Ascending aorta (tissue), 2 donors: ENCODE data around the gene MTIF3. TPM values are rescaled to one million over a fixed set of nuclear protein-coding genes. Genes with fewer than 3 reads are reported as not detected.

Source experiments
- DNase-seq, 2 donors: peaks; one replicate each; pipeline ENCODE4 v3.0.0-alpha.2; 2019; ENCODE audit warnings: low spot score in 2 of 2
- H3K27ac ChIP-seq, 2 donors: fragments of 200-600 bp; sonication (generic); one replicate each; pipeline ENCODE4 v1.5.1; 2016 to 2017; ENCODE audit warnings: mild to moderate bottlenecking in 1 of 2
- H3K27me3 ChIP-seq: fragments of 200-600 bp; sonication (generic); one replicate; pipeline ENCODE4 v1.5.1; 2017
- H3K36me3 ChIP-seq, 2 donors: fragments of 200-600 bp; sonication (generic); one replicate each; pipeline ENCODE4 v1.5.1; 2016
- H3K4me1 ChIP-seq, 2 donors: fragments of 200-600 bp; sonication (generic); one replicate each; pipeline ENCODE4 v1.5.1; 2016 to 2017; ENCODE audit warnings: mild to moderate bottlenecking in 1 of 2
- H3K4me3 ChIP-seq, 2 donors: fragments of 200-600 bp; sonication (generic); one replicate each; pipeline ENCODE4 v1.5.1; 2016 to 2017; ENCODE audit warnings: mild to moderate bottlenecking in 1 of 2
- H3K9me3 ChIP-seq, 2 donors: fragments of 200-600 bp; sonication (generic); one replicate each; pipeline ENCODE4 v1.5.1; 2016
- intact Hi-C: fragments of 100-400 bp; cut with DNase I; formaldehyde crosslinking; loops from one replicate; pipeline ENCODE4 v1.15.1; 2023
- total RNA-seq: library from RNA; depleted of rRNA; stranded (reverse); fragments of >200 nt; gene quantifications from one replicate; pipeline ENCODE4 v1.1.0, GENCODE V29; 2016
- TF ChIP-seq, protein P1 (sequence below), 3 experiments: fragments of 200-600 bp in 2 of 3; fragments of 450-650 bp in 1 of 3; sonication (generic) in 2 of 3; IDR thresholded peaks; one replicate each; pipeline ENCODE4 v1.5.1; 2016 to 2019; ENCODE audit warnings: antibody characterized with exemption in 3 of 3, mild to moderate bottlenecking in 1 of 3, moderate library complexity in 1 of 3

The MTIF3 gene, protein sequence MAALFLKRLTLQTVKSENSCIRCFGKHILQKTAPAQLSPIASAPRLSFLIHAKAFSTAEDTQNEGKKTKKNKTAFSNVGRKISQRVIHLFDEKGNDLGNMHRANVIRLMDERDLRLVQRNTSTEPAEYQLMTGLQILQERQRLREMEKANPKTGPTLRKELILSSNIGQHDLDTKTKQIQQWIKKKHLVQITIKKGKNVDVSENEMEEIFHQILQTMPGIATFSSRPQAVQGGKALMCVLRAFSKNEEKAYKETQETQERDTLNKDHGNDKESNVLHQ
- total RNA-seq = 23.6 TPM

DNA sequence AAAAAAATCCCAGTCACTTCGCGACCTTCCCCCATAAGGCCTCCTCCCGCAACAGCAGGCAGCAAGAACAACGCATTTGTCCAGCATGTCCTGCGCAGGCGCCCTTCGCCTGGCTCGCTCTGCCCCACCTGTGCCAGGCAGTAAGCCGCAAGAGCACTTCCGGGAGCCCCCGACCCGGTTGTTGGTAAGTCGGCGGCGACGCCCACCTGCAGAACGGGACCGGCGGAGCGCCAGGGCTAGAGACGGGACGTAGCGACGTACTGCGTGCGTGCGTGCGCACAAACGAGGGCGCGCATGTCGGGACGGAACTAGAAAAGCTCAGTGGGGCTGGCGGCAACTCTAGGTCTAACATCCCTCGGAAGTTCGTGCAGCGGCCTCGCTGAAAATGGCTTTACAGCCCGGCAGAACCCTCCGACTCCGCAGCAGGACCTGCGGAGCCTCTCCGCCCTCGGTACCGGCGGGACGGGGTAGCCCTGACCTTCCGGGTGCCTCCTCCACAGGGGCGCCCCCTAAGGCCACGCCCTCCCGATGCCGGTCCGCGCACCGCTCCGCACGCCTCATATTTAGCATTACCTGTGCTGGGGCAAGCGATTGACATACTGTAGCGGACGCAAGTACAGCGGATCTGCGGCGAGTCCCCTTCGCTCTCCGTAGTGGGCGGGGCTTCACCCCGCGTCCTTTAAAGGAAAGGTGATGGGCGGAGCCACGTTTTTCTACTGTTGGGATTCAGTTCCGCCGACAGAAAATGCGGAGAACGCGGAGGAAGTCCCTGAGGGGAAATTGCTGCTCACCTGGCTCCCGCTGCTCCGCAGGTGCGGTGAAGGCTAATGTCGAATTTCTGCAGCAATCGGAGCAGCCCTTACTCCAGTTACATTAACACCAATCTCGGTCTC is at the start of gene MTIF3:
TSS of gene MTIF3 (minus strand) at position 629 of the 893 bp plus-strand sequence. CDS start 10,116 bp downstream, outside the sequence.
- Histone ChIP-seq H3K36me3 (no peaks in the 10 kb centered on the region), H3K4me1 (peaks cover 3 to 15% of the 10 kb centered on the region in 2 donors), H3K27me3 (no peaks in the 10 kb centered on the region), H3K9me3 (no peaks in the 10 kb centered on the region), H3K4me3 (peak within 1 kb of the TSS; percentile 93 to 99), H3K27ac (peak within 1 kb of the TSS; percentile 96 to 97)
- intact Hi-C loops = loop anchor here (1.0 to 10.0 kb wide), 7 partner anchors 26 to 895 kb away; partner anchors contain the start of genes GTF3A, LNX2, RASL11A and WASF3
- peak; percentile 79 to 96 for DNase-seq
- TF ChIP-seq, protein P1, sequence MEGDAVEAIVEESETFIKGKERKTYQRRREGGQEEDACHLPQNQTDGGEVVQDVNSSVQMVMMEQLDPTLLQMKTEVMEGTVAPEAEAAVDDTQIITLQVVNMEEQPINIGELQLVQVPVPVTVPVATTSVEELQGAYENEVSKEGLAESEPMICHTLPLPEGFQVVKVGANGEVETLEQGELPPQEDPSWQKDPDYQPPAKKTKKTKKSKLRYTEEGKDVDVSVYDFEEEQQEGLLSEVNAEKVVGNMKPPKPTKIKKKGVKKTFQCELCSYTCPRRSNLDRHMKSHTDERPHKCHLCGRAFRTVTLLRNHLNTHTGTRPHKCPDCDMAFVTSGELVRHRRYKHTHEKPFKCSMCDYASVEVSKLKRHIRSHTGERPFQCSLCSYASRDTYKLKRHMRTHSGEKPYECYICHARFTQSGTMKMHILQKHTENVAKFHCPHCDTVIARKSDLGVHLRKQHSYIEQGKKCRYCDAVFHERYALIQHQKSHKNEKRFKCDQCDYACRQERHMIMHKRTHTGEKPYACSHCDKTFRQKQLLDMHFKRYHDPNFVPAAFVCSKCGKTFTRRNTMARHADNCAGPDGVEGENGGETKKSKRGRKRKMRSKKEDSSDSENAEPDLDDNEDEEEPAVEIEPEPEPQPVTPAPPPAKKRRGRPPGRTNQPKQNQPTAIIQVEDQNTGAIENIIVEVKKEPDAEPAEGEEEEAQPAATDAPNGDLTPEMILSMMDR (IDR thresholded peaks at IDR 0.05) = peak in 2 of 3 experiments; percentile 2 to 8

DNA sequence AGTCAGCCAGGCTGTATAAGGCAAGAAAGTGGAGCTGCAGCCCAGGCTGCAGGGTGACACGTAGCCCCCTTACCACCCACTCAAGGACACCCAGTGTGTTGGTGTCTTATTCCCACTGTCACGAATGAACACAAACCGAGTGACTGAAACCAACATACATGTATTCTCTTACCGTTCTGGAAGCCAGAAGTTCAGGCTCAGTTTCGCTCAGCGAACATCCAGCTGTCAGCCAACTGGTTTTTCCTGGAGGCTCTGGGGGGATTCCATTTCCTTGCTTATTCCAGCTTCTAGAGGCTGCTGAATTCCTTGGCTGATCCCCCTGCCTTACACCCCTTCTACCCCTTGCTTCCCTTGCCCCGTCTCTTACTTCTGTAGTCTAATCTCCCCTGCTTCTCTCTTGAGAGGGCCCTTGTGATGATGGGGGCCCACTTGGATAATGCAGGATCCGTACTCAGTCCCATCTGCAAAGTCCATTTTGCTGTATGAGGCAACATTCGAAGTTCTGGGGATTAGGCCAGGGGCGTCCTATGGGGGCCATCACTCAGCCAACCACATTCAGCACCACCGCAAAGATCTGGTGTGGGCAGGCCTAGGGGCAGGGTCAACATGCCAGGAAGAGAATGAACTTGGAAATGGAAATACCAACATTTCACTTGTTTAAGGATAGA is 47.3 kb upstream of the MTIF3 start:
- no peak overlapping the region for H3K27ac ChIP-seq
- intact Hi-C loops = no loop called here
- DNase-seq = no peak
- no peak overlapping the region for H3K4me3 ChIP-seq
- TF ChIP-seq, protein P1 (IDR thresholded peaks at IDR 0.05) = no peak
- no peaks in the 10 kb centered on the region for H3K27me3 ChIP-seq
- no peaks in the 10 kb centered on the region for H3K4me1 ChIP-seq
- no peaks in the 10 kb centered on the region for H3K36me3 ChIP-seq
- H3K9me3 ChIP-seq = no peaks in the 10 kb centered on the region

DNA sequence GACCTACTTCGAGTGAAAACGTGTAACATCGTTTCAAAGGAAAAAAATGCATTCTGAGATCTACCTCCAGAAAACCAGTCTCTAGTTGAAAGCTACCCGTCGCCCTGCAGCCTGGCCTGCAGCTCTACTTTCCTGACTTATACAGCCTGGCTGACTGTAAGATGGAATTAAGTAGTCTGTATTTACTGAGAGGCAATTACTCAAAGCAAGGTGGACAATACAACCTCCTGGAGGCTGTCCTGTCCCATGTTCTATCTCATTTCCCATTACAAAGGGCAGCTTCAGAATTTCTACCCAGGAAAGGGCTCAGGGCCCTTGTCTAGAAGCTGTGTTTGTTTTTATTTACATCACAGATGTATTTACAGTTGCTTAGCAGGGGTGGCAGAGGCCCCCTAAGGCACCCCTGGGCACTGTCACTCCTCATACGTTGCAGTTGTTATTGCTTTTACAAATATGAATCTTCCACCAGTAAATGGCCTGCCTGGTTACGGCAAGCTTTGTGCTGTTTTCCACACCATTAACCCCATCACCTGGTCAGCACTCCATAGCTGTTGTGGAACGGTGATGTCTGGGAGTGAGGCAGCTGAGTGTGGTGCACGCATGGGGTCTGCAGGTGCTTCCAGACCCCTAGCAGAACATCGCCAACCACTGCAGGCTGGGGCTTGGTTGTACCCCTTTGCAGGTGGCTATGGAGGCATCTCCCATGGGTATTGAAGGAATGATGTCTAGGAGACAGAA is 46.3 kb upstream of the MTIF3 start:
- H3K27me3 ChIP-seq = no peaks in the 10 kb centered on the region
- H3K36me3 ChIP-seq = no peaks in the 10 kb centered on the region
- no peak overlapping the region for H3K27ac ChIP-seq
- H3K4me1 ChIP-seq = no peaks in the 10 kb centered on the region
- no peak for DNase-seq
- intact Hi-C loops = no loop called here
- no peak overlapping the region for H3K4me3 ChIP-seq
- TF ChIP-seq, protein P1 (IDR thresholded peaks at IDR 0.05) = no peak
- H3K9me3 ChIP-seq = no peaks in the 10 kb centered on the region

DNA sequence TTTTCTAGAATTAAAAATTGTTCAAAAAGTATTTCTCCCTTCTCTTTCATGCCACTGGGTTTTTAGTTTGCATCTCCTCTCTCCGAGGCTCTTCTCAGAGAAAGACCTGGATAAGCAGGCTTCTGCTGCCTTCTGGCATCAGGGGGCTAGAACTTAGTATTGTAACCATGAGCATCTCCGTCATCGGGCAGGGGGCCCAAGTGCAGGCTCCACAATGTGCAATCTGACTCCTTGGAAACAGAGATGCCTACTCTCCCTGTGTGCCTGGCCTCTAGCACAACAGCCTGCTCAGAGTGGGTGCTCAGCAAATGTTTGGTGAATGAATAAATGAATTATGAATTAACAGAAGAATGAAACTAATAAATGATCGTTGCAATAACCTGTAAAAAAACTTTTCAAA is 45.6 kb upstream of the MTIF3 start:
- Histone ChIP-seq H3K9me3 (no peaks in the 10 kb centered on the region), H3K4me1 (no peaks in the 10 kb centered on the region), H3K4me3 (no peak overlapping the region), H3K27me3 (no peaks in the 10 kb centered on the region), H3K36me3 (no peaks in the 10 kb centered on the region), H3K27ac (no peak overlapping the region)
- TF ChIP-seq, protein P1 (IDR thresholded peaks at IDR 0.05) = no peak
- intact Hi-C loops = no loop called here
- no peak for DNase-seq

DNA sequence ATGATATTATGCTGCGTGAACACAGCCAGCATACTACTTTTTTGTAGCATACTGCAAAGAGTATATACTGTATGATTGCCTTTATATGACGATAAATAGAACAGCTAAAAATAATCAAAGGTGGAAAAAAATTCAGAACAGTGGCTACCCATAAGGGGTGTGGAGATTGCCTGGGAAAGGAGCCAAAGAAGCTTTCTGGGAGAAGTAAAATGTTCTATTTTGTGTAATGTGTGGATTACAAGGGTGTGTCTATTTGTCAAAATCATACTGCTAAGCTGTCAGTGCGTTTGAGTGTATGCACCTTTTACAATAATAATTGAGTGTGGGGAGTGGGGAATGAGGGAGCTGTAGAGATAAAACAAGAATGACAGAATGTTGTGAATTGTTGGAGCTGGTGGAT is 45.2 kb upstream of the MTIF3 start:
- Histone ChIP-seq H3K27me3 (no peaks in the 10 kb centered on the region), H3K27ac (no peak overlapping the region), H3K36me3 (no peaks in the 10 kb centered on the region), H3K9me3 (no peaks in the 10 kb centered on the region), H3K4me3 (no peak overlapping the region), H3K4me1 (no peaks in the 10 kb centered on the region)
- TF ChIP-seq, protein P1 (IDR thresholded peaks at IDR 0.05) = no peak
- DNase-seq = no peak
- intact Hi-C loops = no loop called here
